ENCODE measurements around the gene IL22RA1. TPM values are rescaled to one million over a fixed set of nuclear protein-coding genes. Genes with fewer than 3 reads are reported as not detected.
A peak's percentile ranks its signal among the peaks of the same experiment; 100 is the strongest.

Gene IL22RA1
- total and polyA plus RNA-seq, 2 donors (not counting 1 experiment from before 2014, with no cell fraction given) = under 0.01 to 0.03 TPM

DNA sequence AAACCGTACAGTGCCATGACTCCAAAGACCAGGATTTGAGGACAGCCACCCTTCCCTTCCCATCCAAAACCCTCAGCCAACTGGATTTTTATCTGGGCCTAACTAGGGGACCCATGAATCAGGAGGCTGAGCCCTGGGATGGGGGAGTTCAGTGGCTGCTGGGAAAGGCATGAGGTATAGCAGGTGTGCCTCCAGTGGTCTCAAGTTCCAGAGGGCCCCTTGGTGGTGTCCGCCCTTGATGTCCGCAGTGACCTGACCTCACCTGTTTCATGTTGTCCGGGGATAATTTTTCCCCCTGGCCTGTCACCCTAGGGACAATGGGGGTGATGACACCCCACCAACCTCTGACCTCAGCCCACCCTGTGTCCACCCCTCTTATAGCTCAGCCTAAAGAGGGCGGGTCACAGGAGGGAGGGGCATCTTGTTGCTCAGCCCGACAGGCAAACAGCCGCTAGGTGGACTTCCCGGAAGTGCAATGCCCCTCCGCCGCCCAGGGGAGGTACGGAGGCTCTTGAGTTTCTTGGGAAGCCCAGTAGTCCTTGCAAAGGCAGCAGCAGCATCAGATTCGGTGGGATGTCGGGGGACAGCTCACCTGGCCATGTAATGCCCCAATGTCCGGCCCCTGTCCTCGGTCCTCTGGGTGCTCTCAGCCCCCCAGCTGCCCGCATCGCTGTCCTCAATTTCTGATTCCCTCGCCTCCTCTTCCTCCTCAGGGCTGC, 13.8 kb upstream of the IL22RA1 start:
- H3K36me3 ChIP-seq (ENCODE audit: control insufficient read depth, insufficient read depth, low read length) = no peaks in the 10 kb centered on the region
- H3K27me3 ChIP-seq (ENCODE audit: control insufficient read depth, insufficient read depth, low read length) = peaks cover 13% of the 10 kb centered on the region
- no peak for TF ChIP-seq EZH2 (IDR thresholded peaks at IDR 0.05; ENCODE audit: low read length, missing control alignments)
- TF ChIP-seq, protein P1, sequence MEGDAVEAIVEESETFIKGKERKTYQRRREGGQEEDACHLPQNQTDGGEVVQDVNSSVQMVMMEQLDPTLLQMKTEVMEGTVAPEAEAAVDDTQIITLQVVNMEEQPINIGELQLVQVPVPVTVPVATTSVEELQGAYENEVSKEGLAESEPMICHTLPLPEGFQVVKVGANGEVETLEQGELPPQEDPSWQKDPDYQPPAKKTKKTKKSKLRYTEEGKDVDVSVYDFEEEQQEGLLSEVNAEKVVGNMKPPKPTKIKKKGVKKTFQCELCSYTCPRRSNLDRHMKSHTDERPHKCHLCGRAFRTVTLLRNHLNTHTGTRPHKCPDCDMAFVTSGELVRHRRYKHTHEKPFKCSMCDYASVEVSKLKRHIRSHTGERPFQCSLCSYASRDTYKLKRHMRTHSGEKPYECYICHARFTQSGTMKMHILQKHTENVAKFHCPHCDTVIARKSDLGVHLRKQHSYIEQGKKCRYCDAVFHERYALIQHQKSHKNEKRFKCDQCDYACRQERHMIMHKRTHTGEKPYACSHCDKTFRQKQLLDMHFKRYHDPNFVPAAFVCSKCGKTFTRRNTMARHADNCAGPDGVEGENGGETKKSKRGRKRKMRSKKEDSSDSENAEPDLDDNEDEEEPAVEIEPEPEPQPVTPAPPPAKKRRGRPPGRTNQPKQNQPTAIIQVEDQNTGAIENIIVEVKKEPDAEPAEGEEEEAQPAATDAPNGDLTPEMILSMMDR (conservative IDR thresholded peaks at IDR 0.05 in 1 of 2, IDR thresholded peaks at IDR 0.05 in 1 of 2; ENCODE audit: low read depth in 1 of 2, low read length in 2 of 2) = no peak

DNA sequence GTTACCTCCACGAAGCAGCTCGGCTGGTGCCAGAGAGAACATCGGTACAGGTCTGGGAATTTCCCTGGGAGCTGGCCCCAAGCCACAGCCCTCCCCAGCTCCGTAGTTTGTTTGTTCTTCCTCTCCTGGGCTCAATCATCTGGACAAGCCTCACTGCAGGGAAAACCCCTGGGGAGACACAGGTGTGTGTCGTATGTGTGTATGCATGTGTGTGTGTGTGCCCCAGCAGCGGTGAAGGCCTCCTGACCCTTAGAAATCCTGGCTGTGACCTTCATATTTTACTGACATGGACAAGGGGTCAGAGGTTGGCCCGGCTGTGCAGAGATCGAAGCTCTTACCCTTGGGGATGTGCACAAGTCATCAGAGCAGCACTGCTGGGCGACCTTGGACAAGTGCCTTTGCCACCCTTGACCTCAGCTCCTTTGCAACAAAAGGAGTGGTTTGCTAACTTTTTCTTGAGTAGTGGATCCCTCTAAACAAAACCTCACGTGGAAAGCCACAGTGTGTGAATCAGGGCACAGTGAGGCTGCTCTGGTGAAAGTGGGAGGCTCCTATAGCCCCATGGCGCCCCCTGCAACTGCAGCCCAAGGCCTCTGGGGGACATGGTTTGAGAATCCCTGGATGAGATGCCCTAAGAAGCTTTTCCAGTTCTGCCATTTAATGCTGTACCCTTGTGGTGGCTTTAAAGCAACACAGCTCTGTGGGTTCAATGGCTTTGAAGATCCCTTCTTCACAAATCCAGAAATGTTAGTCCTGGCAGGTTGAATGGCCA, 12.3 kb upstream of the IL22RA1 start:
- H3K9me3 ChIP-seq (ENCODE audit: control insufficient read depth, insufficient read depth, low read depth, low read length) = no peaks in the 10 kb centered on the region
- H3K79me2 ChIP-seq (ENCODE audit: control insufficient read depth, insufficient read depth, low read length) = no peaks in the 10 kb centered on the region
- no peaks in the 10 kb centered on the region for H3K36me3 ChIP-seq (ENCODE audit: control insufficient read depth, insufficient read depth, low read length)
- no peaks in the 10 kb centered on the region for H4K20me1 ChIP-seq (ENCODE audit: control insufficient read depth, extremely low read depth, insufficient read depth, low read length)
- H3K27me3 ChIP-seq (ENCODE audit: control insufficient read depth, insufficient read depth, low read length) = peaks cover 14% of the 10 kb centered on the region
- no peak overlapping the region for H2AFZ ChIP-seq (ENCODE audit: low read length)
- no peak overlapping the region for H3K9ac ChIP-seq (ENCODE audit: insufficient read depth, low read length)
- no peak overlapping the region for H3K27ac ChIP-seq (ENCODE audit: insufficient read depth, low read length)
- no peak for DNase-seq (ENCODE audit: low read depth in 2 of 2)
- no peak overlapping the region for H3K4me3 ChIP-seq (replicated peaks in 1 of 4; ENCODE audit: control extremely low read depth in 1 of 4, insufficient read depth in 1 of 4, low read depth in 3 of 4, low read length in 4 of 4)
- H3K4me1 ChIP-seq (ENCODE audit: control insufficient read depth, extremely low read depth, insufficient read depth, low read length) = no peaks in the 10 kb centered on the region
- TF ChIP-seq, protein P1 (conservative IDR thresholded peaks at IDR 0.05 in 1 of 2, IDR thresholded peaks at IDR 0.05 in 1 of 2; ENCODE audit: low read depth in 1 of 2, low read length in 2 of 2) = peak in 1 of 2 donors; percentile 13
- TF ChIP-seq EZH2 (IDR thresholded peaks at IDR 0.05; ENCODE audit: low read length, missing control alignments) = no peak
- no peak overlapping the region for H3K4me2 ChIP-seq (ENCODE audit: extremely low read depth, insufficient read depth, low read length)

More for the DNA sequence above, 13.8 kb upstream of the IL22RA1 start:
- Histone ChIP-seq H3K4me3 (replicated peaks in 1 of 4; ENCODE audit: control extremely low read depth in 1 of 4, insufficient read depth in 1 of 4, low read depth in 3 of 4, low read length in 4 of 4) (no peak overlapping the region), H3K9ac (ENCODE audit: insufficient read depth, low read length) (no peak overlapping the region), H3K9me3 (ENCODE audit: control insufficient read depth, insufficient read depth, low read depth, low read length) (no peaks in the 10 kb centered on the region), H3K4me1 (ENCODE audit: control insufficient read depth, extremely low read depth, insufficient read depth, low read length) (no peaks in the 10 kb centered on the region), H3K79me2 (ENCODE audit: control insufficient read depth, insufficient read depth, low read length) (no peaks in the 10 kb centered on the region), H3K4me2 (ENCODE audit: extremely low read depth, insufficient read depth, low read length) (no peak overlapping the region), H3K27ac (ENCODE audit: insufficient read depth, low read length) (no peak overlapping the region), H4K20me1 (ENCODE audit: control insufficient read depth, extremely low read depth, insufficient read depth, low read length) (no peaks in the 10 kb centered on the region), H2AFZ (ENCODE audit: low read length) (no peak overlapping the region)
- no peak for DNase-seq (ENCODE audit: low read depth in 2 of 2)

DNA sequence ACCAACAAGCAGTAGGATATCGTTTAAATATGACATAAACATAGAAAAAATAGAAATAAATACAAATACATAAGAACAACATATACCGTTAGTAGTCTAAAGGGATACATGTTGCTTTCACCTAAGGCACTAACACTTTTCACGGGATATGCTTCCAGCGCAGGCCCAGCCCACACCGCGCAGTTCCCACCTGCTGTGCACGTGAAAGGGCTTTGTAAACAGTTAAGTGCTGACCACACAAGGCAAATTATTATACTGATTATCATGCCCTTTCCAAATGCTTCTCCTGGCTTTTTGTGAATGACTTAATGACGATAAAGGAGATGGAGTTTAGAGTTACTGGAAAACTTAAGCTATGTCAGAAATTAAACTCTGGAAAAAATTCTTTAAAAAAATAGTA, 11.3 kb upstream of the IL22RA1 start:
- no peaks in the 10 kb centered on the region for H3K36me3 ChIP-seq (ENCODE audit: control insufficient read depth, insufficient read depth, low read length)
- no peak for DNase-seq (ENCODE audit: low read depth in 2 of 2)
- H3K9me3 ChIP-seq (ENCODE audit: control insufficient read depth, insufficient read depth, low read depth, low read length) = no peaks in the 10 kb centered on the region
- H3K4me2 ChIP-seq (ENCODE audit: extremely low read depth, insufficient read depth, low read length) = no peak overlapping the region
- peaks cover 9% of the 10 kb centered on the region for H3K27me3 ChIP-seq (ENCODE audit: control insufficient read depth, insufficient read depth, low read length)
- no peak overlapping the region for H3K9ac ChIP-seq (ENCODE audit: insufficient read depth, low read length)
- no peak for TF ChIP-seq EZH2 (IDR thresholded peaks at IDR 0.05; ENCODE audit: low read length, missing control alignments)
- TF ChIP-seq, protein P1 (conservative IDR thresholded peaks at IDR 0.05 in 1 of 2, IDR thresholded peaks at IDR 0.05 in 1 of 2; ENCODE audit: low read depth in 1 of 2, low read length in 2 of 2) = no peak
- H2AFZ ChIP-seq (ENCODE audit: low read length) = no peak overlapping the region
- H3K27ac ChIP-seq (ENCODE audit: insufficient read depth, low read length) = no peak overlapping the region
- no peaks in the 10 kb centered on the region for H3K79me2 ChIP-seq (ENCODE audit: control insufficient read depth, insufficient read depth, low read length)
- no peak overlapping the region for H3K4me3 ChIP-seq (replicated peaks in 1 of 4; ENCODE audit: control extremely low read depth in 1 of 4, insufficient read depth in 1 of 4, low read depth in 3 of 4, low read length in 4 of 4)
- H4K20me1 ChIP-seq (ENCODE audit: control insufficient read depth, extremely low read depth, insufficient read depth, low read length) = no peaks in the 10 kb centered on the region
- H3K4me1 ChIP-seq (ENCODE audit: control insufficient read depth, extremely low read depth, insufficient read depth, low read length) = no peaks in the 10 kb centered on the region

Data from fibroblast of lung (primary cell).